Measurements from ENCODE around the gene SLC44A2.

- TF ChIP-seq CTCF (IDR thresholded peaks at IDR 0.05; ENCODE audit: poor library complexity) (no peak), EZH2 (IDR thresholded peaks at IDR 0.05; ENCODE audit: borderline replicate concordance) (no peak)
These were observed 42.1 kb upstream of the SLC44A2 start for GRCh38 chr19:10583036-10583776.

Data from hepatocyte (in vitro differentiated cells).